Upper lobe of left lung (tissue), 6 donors: ENCODE data around the gene ASIC2. TPM values are rescaled to one million over a fixed set of nuclear protein-coding genes. Genes with fewer than 3 reads are reported as not detected.

ENCODE experiments used
- ATAC-seq, 2 donors: fragments of 200-7000 bp; cut with Tn5 transposase; one replicate each; pipeline ENCODE4 v1.9.1; 2022; ENCODE audit warnings: mild to moderate bottlenecking in 2 of 2, moderate library complexity in 2 of 2; ENCODE audit not compliant: low FRiP score in 2 of 2
- DNase-seq, 2 donors: peaks; one replicate each; pipeline ENCODE4 v3.0.0-alpha.2; 2019 to 2020
- H3K27ac ChIP-seq, 4 donors: fragments of 200-600 bp; sonication (generic); one replicate each; pipeline ENCODE4 v1.5.1; 2016 to 2019
- H3K27me3 ChIP-seq, 4 donors: fragments of 200-600 bp; sonication (generic); one replicate each; pipeline ENCODE4 v1.5.1; 2017 to 2019
- H3K36me3 ChIP-seq, 4 donors: fragments of 200-600 bp; sonication (generic); one replicate each; pipeline ENCODE4 v1.5.1; 2016 to 2019
- H3K4me1 ChIP-seq, 4 donors: fragments of 200-600 bp; sonication (generic); one replicate each; pipeline ENCODE4 v1.5.1; 2018 to 2019
- H3K4me3 ChIP-seq, 4 donors: fragments of 200-600 bp; sonication (generic); one replicate each; pipeline ENCODE4 v1.5.1; 2017 to 2019; ENCODE audit warnings: mild to moderate bottlenecking in 2 of 4, moderate library complexity in 1 of 4
- H3K9me3 ChIP-seq, 4 donors: fragments of 200-600 bp; sonication (generic); one replicate each; pipeline ENCODE4 v1.5.1; 2018 to 2019
- CTCF ChIP-seq, 6 experiments: fragments of 450-650 bp in 4 of 6; fragments of 200-600 bp in 2 of 6; sonication (generic) in 2 of 6; IDR thresholded peaks; one replicate each; pipeline ENCODE4 v1.5.1; 2016 to 2019; ENCODE audit warnings: antibody characterized with exemption in 6 of 6
- EP300 ChIP-seq, 4 donors: sonication (generic); formaldehyde crosslinking; IDR thresholded peaks; one replicate each; pipeline ENCODE4 v1.5.1; 2017; ENCODE audit warnings: antibody characterized with exemption in 4 of 4, control low read depth in 2 of 4
- POLR2A ChIP-seq, 4 donors: fragments of 450-650 bp; IDR thresholded peaks; one replicate each; pipeline ENCODE4 v1.5.1; 2016 to 2017; ENCODE audit warnings: antibody characterized with exemption in 4 of 4, mild to moderate bottlenecking in 2 of 4
- POLR2AphosphoS5 ChIP-seq, 2 donors: sonication (generic); formaldehyde crosslinking; IDR thresholded peaks; one replicate each; pipeline ENCODE4 v1.5.1; 2017; ENCODE audit warnings: antibody characterized with exemption in 2 of 2
- WGBS, 2 donors: methylation state at CpG; one replicate each; pipeline ENCODE4 v1.1.5; 2017 to 2018; 5-methylcytosine and 5-hydroxymethylcytosine counted together
- total RNA-seq, 6 donors: library from RNA; depleted of rRNA in 4 of 6; stranded (reverse); fragments of >200 nt in 4 of 6; gene quantifications; one replicate each; pipeline versions ENCODE4 v1.1.0 to v1.2.1, GENCODE V29; 2016 to 2021
- donor health status: DM: no; HTN: no; CAD: no; lungs with moderate emphysema.
- donor health status: DM: no; HTN: yes; CAD: no; lungs with severe emphysema.

ASIC2 gene
- total RNA-seq, 6 donors from 2014 or later: 0.17 TPM; not detected in 5

GRCh38 chr17:33142705-33143299, 150.3 kb downstream of the ASIC2 start:
- no peak overlapping the region for H3K27ac ChIP-seq
- H3K36me3 ChIP-seq: no peaks in the 10 kb centered on the region
- no peak for TF ChIP-seq CTCF (IDR thresholded peaks at IDR 0.05)
- no peak for TF ChIP-seq POLR2A (IDR thresholded peaks at IDR 0.05)
- no peak for TF ChIP-seq EP300 (IDR thresholded peaks at IDR 0.05)
- no peak for TF ChIP-seq POLR2AphosphoS5 (IDR thresholded peaks at IDR 0.05)
- 60% methylated on average over 3 of the region's 3 CpGs for WGBS, 2 donors
- H3K9me3 ChIP-seq: no peaks in the 10 kb centered on the region
- no peaks in the 10 kb centered on the region for H3K27me3 ChIP-seq
- H3K4me1 ChIP-seq: no peaks in the 10 kb centered on the region
- no peak overlapping the region for H3K4me3 ChIP-seq
- ATAC-seq (no peak), DNase-seq (no peak)

GRCh38 chr17:33140413-33141099, 152.5 kb downstream of the ASIC2 start:
- H3K36me3 ChIP-seq: no peaks in the 10 kb centered on the region
- H3K4me3 ChIP-seq: no peak overlapping the region
- H3K4me1 ChIP-seq: no peaks in the 10 kb centered on the region
- ATAC-seq (no peak), DNase-seq (no peak)
- H3K27ac ChIP-seq: no peak overlapping the region
- no peaks in the 10 kb centered on the region for H3K9me3 ChIP-seq
- no peaks in the 10 kb centered on the region for H3K27me3 ChIP-seq
- WGBS, 2 donors: 31 to 37% methylated on average over 4 of the region's 4 CpGs
- TF ChIP-seq POLR2AphosphoS5 (IDR thresholded peaks at IDR 0.05) (no peak), EP300 (IDR thresholded peaks at IDR 0.05) (no peak), CTCF (IDR thresholded peaks at IDR 0.05) (no peak), POLR2A (IDR thresholded peaks at IDR 0.05) (no peak)

GRCh38 chr17:33138627-33139026, 154.5 kb downstream of the ASIC2 start:
- no peak for ATAC-seq

GRCh38 chr17:33137426-33137825, 155.7 kb downstream of the ASIC2 start:
- DNase-seq (no peak), ATAC-seq (no peak)
- no peak overlapping the region for H3K27ac ChIP-seq
- H3K27me3 ChIP-seq: no peaks in the 10 kb centered on the region
- no peaks in the 10 kb centered on the region for H3K9me3 ChIP-seq
- H3K36me3 ChIP-seq: no peaks in the 10 kb centered on the region
- TF ChIP-seq POLR2A (IDR thresholded peaks at IDR 0.05) (no peak), POLR2AphosphoS5 (IDR thresholded peaks at IDR 0.05) (no peak), CTCF (IDR thresholded peaks at IDR 0.05) (no peak), EP300 (IDR thresholded peaks at IDR 0.05) (no peak)
- no peaks in the 10 kb centered on the region for H3K4me1 ChIP-seq
- no peak overlapping the region for H3K4me3 ChIP-seq

More at GRCh38 chr17:33138627-33139026, 154.5 kb downstream of the ASIC2 start:
- Histone ChIP-seq H3K4me3 (no peak overlapping the region), H3K36me3 (no peaks in the 10 kb centered on the region), H3K4me1 (no peaks in the 10 kb centered on the region), H3K27ac (no peak overlapping the region), H3K27me3 (no peaks in the 10 kb centered on the region), H3K9me3 (no peaks in the 10 kb centered on the region)
- 62 to 66% methylated on average over 3 of the region's 3 CpGs for WGBS, 2 donors
- TF ChIP-seq EP300 (IDR thresholded peaks at IDR 0.05) (no peak), CTCF (IDR thresholded peaks at IDR 0.05) (no peak), POLR2AphosphoS5 (IDR thresholded peaks at IDR 0.05) (no peak), POLR2A (IDR thresholded peaks at IDR 0.05) (no peak)
- no peak for DNase-seq

- ATAC-seq: no peak
- no peaks in the 10 kb centered on the region for H3K27me3 ChIP-seq
- H3K4me1 ChIP-seq: no peaks in the 10 kb centered on the region
- no peaks in the 10 kb centered on the region for H3K36me3 ChIP-seq
- 57 to 66% methylated on average over 4 of the region's 4 CpGs for WGBS, 2 donors
- H3K4me3 ChIP-seq: no peak overlapping the region
- no peak for TF ChIP-seq POLR2A (IDR thresholded peaks at IDR 0.05)
- no peak for TF ChIP-seq POLR2AphosphoS5 (IDR thresholded peaks at IDR 0.05)
- no peak overlapping the region for H3K27ac ChIP-seq
- DNase-seq: no peak
- H3K9me3 ChIP-seq: no peaks in the 10 kb centered on the region
Observed at GRCh38 chr17:33135691-33136090, 157.4 kb downstream of the ASIC2 start.
